Esophagus muscularis mucosa (tissue), 4 donors: ENCODE results near the gene PRMT7. TPM values are rescaled to one million over a fixed set of nuclear protein-coding genes. Genes with fewer than 3 reads are reported as not detected.

Experiments used
- DNase-seq: peaks from one replicate; pipeline ENCODE4 v3.0.0-alpha.2; 2017; ENCODE audit errors: extremely low spot score
- H3K27ac ChIP-seq, 4 donors: fragments of 200-600 bp; sonication (generic); replicated peaks in 1 of 4; 1 replicate in 3 of 4; 2 replicates in 1 of 4; pipeline ENCODE4 v1.5.1; 2016 to 2019; ENCODE audit warnings: mild to moderate bottlenecking in 1 of 4
- H3K27me3 ChIP-seq, 4 donors: fragments of 200-600 bp; sonication (generic); one replicate each; pipeline versions ENCODE4 v1.5.1 to v1.6.0; 2016 to 2019
- H3K36me3 ChIP-seq, 4 donors: fragments of 200-600 bp; sonication (generic); one replicate each; pipeline ENCODE4 v1.5.1; 2016 to 2019
- H3K4me1 ChIP-seq, 4 donors: fragments of 200-600 bp; sonication (generic); one replicate each; pipeline ENCODE4 v1.5.1; 2016 to 2019
- H3K4me3 ChIP-seq, 4 donors: fragments of 200-600 bp; sonication (generic); 1 replicate in 2 of 4; 2 replicates in 2 of 4; pipeline ENCODE4 v1.5.1; 2016 to 2019; ENCODE audit warnings: mild to moderate bottlenecking in 4 of 4, moderate library complexity in 1 of 4
- H3K9me3 ChIP-seq, 4 donors: fragments of 200-600 bp; sonication (generic); 1 replicate in 3 of 4; 2 replicates in 1 of 4; pipeline ENCODE4 v1.5.1; 2016 to 2019
- CTCF ChIP-seq, 3 experiments: fragments of 200-600 bp in 2 of 3; fragments of 450-650 bp in 1 of 3; sonication (generic) in 2 of 3; IDR thresholded peaks; one replicate each; pipeline ENCODE4 v1.5.1; 2017 to 2019; ENCODE audit warnings: antibody characterized with exemption in 3 of 3, mild to moderate bottlenecking in 2 of 3, moderate library complexity in 1 of 3
- EP300 ChIP-seq: sonication (generic); formaldehyde crosslinking; IDR thresholded peaks from one replicate; pipeline ENCODE4 v1.6.1; 2017; ENCODE audit warnings: antibody characterized with exemption
- POLR2A ChIP-seq: fragments of 450-650 bp; IDR thresholded peaks from one replicate; pipeline ENCODE4 v1.6.1; 2017; ENCODE audit warnings: antibody characterized with exemption, moderate library complexity, mild to moderate bottlenecking, low read depth
- POLR2AphosphoS5 ChIP-seq, 2 donors: sonication (generic); formaldehyde crosslinking; IDR thresholded peaks; one replicate each; pipeline ENCODE4 v1.6.1; 2017; ENCODE audit warnings: antibody characterized with exemption in 2 of 2
- WGBS: methylation state at CpG from one replicate; pipeline ENCODE4 v1.1.5; 2018; 5-methylcytosine and 5-hydroxymethylcytosine counted together
- intact Hi-C: fragments of 100-400 bp; cut with DNase I; formaldehyde crosslinking; loops from one replicate; pipeline ENCODE4 v1.15.1; 2023
- total RNA-seq, 4 donors: library from RNA; depleted of rRNA; stranded (reverse); fragments of >200 nt; gene quantifications; one replicate each; pipeline versions ENCODE4 v1.1.0 to v1.2.1, GENCODE V29; 2016

Gene PRMT7
- total RNA-seq, 4 donors from 2014 or later, result 20.0 to 31.1 (median 26.8) TPM

GRCh38 chr16:68332411-68333121 lies 21.7 kb downstream of the PRMT7 start:
- 52% methylated on average over 7 of the region's 7 CpGs for WGBS
- H3K4me3 ChIP-seq, result no peak overlapping the region
- no peaks in the 10 kb centered on the region for H3K27me3 ChIP-seq
- intact Hi-C loops, result no loop called here
- H3K9me3 ChIP-seq, result no peaks in the 10 kb centered on the region
- no peak for DNase-seq
- peaks cover 10 to 20% (median 16%) of the 10 kb centered on the region in 4 donors for H3K4me1 ChIP-seq
- peak overlapping the region; percentile 13 to 52 (median 27) for H3K27ac ChIP-seq
- peaks cover 4 to 56% (median 31%) of the 10 kb centered on the region in 4 donors for H3K36me3 ChIP-seq
- TF ChIP-seq CTCF (IDR thresholded peaks at IDR 0.05) (no peak), POLR2A (no peak), POLR2AphosphoS5 (IDR thresholded peaks at IDR 0.05) (no peak), EP300 (no peak)

- no peak for TF ChIP-seq POLR2AphosphoS5 (IDR thresholded peaks at IDR 0.05)
- no peak for TF ChIP-seq CTCF (IDR thresholded peaks at IDR 0.05)
- no peak for TF ChIP-seq EP300
- no peak for TF ChIP-seq POLR2A
- Histone ChIP-seq H3K27ac (peak overlapping the region in 1 of 4 donors; percentile 5), H3K9me3 (no peaks in the 10 kb centered on the region), H3K36me3 (peaks cover 25 to 70% (median 54%) of the 10 kb centered on the region in 4 donors), H3K4me1 (peaks cover 6 to 20% (median 14%) of the 10 kb centered on the region in 4 donors), H3K4me3 (no peak overlapping the region), H3K27me3 (no peaks in the 10 kb centered on the region)
- no peak for DNase-seq
- 83% methylated on average over 5 of the region's 5 CpGs for WGBS
- intact Hi-C loops, result no loop called here
Measured at GRCh38 chr16:68335175-68335574, 24.4 kb downstream of the PRMT7 start.

DNA sequence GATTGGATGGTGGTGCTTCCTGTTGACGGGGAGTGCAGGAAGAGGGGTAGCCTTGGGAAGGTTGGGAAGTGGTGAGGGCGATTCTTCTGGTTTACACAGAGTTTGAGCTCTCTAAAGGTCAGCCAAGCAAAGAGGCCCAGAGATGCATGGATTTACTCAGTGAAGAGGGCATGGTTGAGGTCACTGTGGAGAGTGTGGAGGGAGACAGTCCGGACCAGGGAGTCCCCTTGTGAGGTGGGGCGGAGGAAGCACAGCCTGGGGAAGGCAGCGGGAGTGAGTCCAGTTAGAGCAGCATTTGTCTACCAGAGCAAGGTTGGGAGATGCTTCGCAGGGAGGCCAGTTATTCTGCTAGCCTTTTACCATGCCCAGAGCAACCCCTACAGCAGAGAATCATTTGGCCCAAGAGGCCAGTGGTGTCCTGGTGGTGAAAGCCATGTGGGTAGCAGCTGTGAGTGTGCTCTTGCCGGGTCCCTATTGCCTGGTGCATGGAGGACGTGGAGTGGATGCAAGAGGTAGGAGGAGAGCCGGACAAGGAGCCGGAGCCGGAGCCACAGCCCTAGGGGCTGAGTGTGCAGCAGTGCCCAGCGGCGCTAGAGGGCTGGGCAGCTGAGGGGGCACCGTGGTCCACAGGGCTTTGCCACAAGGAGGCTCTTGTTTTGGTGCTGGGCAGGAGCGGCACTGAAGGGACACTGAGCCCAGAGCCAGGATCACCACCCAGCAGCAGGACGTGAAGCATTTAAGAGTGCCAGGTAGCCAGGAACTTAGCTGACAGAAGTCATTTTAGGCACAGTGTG lies 27.7 kb downstream of the PRMT7 start:
- H3K36me3 ChIP-seq, result peaks cover 44 to 90% (median 76%) of the 10 kb centered on the region in 4 donors
- intact Hi-C loops, result no loop called here
- no peak overlapping the region for H3K27ac ChIP-seq
- DNase-seq, result no peak
- peaks cover 0 to 2% (median 0%) of the 10 kb centered on the region in 4 donors for H3K4me1 ChIP-seq
- TF ChIP-seq EP300 (no peak), POLR2A (no peak)
- H3K27me3 ChIP-seq, result no peaks in the 10 kb centered on the region
- no peak overlapping the region for H3K4me3 ChIP-seq
- no peaks in the 10 kb centered on the region for H3K9me3 ChIP-seq
- WGBS, result 94% methylated on average over 16 of the region's 16 CpGs

DNA sequence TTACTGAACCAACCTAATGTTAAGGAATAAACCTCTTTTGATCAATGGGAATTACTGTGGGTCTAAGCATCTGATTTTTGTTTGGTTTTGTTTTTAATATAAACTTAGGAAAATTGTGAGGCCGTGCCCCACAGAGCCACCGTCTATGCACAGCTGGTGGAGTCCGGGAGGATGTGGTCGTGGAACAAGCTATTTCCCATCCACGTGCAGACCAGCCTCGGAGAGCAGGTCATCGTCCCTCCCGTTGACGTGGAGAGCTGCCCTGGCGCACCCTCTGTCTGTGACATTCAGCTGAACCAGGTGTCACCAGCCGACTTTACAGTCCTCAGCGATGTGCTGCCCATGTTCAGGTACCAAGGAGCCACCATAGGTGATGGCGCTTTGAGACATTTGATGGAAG lies 28.4 kb downstream of the PRMT7 start:
- no peak for TF ChIP-seq EP300
- TF ChIP-seq POLR2AphosphoS5 (IDR thresholded peaks at IDR 0.05), result no peak
- no peak for TF ChIP-seq CTCF (IDR thresholded peaks at IDR 0.05)
- no peak for TF ChIP-seq POLR2A
- DNase-seq, result no peak
- Histone ChIP-seq H3K4me3 (no peak overlapping the region), H3K36me3 (peaks cover 44 to 92% (median 80%) of the 10 kb centered on the region in 4 donors), H3K4me1 (no peaks in the 10 kb centered on the region), H3K9me3 (no peaks in the 10 kb centered on the region), H3K27me3 (no peaks in the 10 kb centered on the region), H3K27ac (no peak overlapping the region)
- intact Hi-C loops, result no loop called here
- WGBS, result 90% methylated on average over 13 of the region's 13 CpGs

- intact Hi-C loops, result no loop called here
- TF ChIP-seq EP300 (no peak), POLR2A (no peak), POLR2AphosphoS5 (IDR thresholded peaks at IDR 0.05) (no peak), CTCF (IDR thresholded peaks at IDR 0.05) (no peak)
- DNase-seq, result no peak
- no peak overlapping the region for H3K4me3 ChIP-seq
- H3K9me3 ChIP-seq, result no peaks in the 10 kb centered on the region
- peaks cover 63 to 95% (median 87%) of the 10 kb centered on the region in 4 donors for H3K36me3 ChIP-seq
- no peaks in the 10 kb centered on the region for H3K27me3 ChIP-seq
- no peak overlapping the region for H3K27ac ChIP-seq
- WGBS, result 86% methylated on average over 7 of the region's 7 CpGs
- H3K4me1 ChIP-seq, result no peaks in the 10 kb centered on the region
Measured at GRCh38 chr16:68342620-68343019, 31.8 kb downstream of the PRMT7 start.
